GM23338 (cell line): Measurements from ENCODE around the gene NDN.

Experiments used
- CREB1 ChIP-seq: fragments of 250-450 bp; sonication (Bioruptor Pico); IDR thresholded peaks from 2 replicates; pipeline ENCODE4 v1.5.0; 2020; ENCODE audit warnings: low read depth, mild to moderate bottlenecking, moderate library complexity
- ETS1 ChIP-seq: IDR thresholded peaks from 2 replicates; pipeline ENCODE4 v1.6.1; 2016; ENCODE audit warnings: antibody characterized with exemption
- EZH2 ChIP-seq: fragments of 200-600 bp; sonication (generic); IDR thresholded peaks from one replicate; pipeline ENCODE4 v1.8.0; 2017; ENCODE audit warnings: antibody characterized with exemption, mild to moderate bottlenecking, low read depth; ENCODE audit not compliant: unreplicated experiment
- EZH2phosphoT487 ChIP-seq: fragments of 200-600 bp; sonication (generic); IDR thresholded peaks from one replicate; pipeline ENCODE4 v1.8.1; 2018; ENCODE audit warnings: antibody characterized with exemption; ENCODE audit not compliant: unreplicated experiment
- JUNB ChIP-seq: IDR thresholded peaks from one replicate; pipeline ENCODE4 v1.6.1; 2016; ENCODE audit warnings: antibody characterized with exemption; ENCODE audit not compliant: unreplicated experiment
- POLR2AphosphoS5 ChIP-seq: IDR thresholded peaks from 2 replicates; pipeline ENCODE4 v1.6.1; 2016; ENCODE audit warnings: antibody characterized with exemption, low read depth
- STAT1 ChIP-seq: IDR thresholded peaks from one replicate; pipeline ENCODE4 v1.6.1; 2016; ENCODE audit warnings: antibody characterized with exemption; ENCODE audit not compliant: unreplicated experiment
- ZNF331 ChIP-seq: fragments of 250-450 bp; sonication (Bioruptor Pico); IDR thresholded peaks from 2 replicates; pipeline ENCODE4 v1.5.0; 2020; ENCODE audit warnings: low read depth, mild to moderate bottlenecking, moderate library complexity
- TF ChIP-seq, protein P1 (sequence below), 2 experiments: fragments of 200-600 bp in 1 of 2; sonication (generic) in 1 of 2; conservative IDR thresholded peaks; 2 replicates each; pipeline versions ENCODE4 v1.5.1 to v1.6.1; 2016 to 2017; ENCODE audit warnings: antibody characterized with exemption in 2 of 2, low read depth in 2 of 2, mild to moderate bottlenecking in 2 of 2, moderate library complexity in 1 of 2
- TF ChIP-seq, protein P2 (sequence below): IDR thresholded peaks from one replicate; pipeline ENCODE4 v1.6.1; 2018; ENCODE audit warnings: antibody characterized with exemption; ENCODE audit not compliant: unreplicated experiment

GRCh38 chr15:23663232-23663631, 23.9 kb downstream of the NDN start:
- TF ChIP-seq POLR2AphosphoS5 (no peak), ETS1 (no peak), EZH2phosphoT487 (no peak), CREB1 (CRISPR knock-in tag) (no peak), ZNF331 (CRISPR knock-in tag) (no peak), JUNB (no peak), EZH2 (no peak), STAT1 (no peak)
- TF ChIP-seq, protein P1, sequence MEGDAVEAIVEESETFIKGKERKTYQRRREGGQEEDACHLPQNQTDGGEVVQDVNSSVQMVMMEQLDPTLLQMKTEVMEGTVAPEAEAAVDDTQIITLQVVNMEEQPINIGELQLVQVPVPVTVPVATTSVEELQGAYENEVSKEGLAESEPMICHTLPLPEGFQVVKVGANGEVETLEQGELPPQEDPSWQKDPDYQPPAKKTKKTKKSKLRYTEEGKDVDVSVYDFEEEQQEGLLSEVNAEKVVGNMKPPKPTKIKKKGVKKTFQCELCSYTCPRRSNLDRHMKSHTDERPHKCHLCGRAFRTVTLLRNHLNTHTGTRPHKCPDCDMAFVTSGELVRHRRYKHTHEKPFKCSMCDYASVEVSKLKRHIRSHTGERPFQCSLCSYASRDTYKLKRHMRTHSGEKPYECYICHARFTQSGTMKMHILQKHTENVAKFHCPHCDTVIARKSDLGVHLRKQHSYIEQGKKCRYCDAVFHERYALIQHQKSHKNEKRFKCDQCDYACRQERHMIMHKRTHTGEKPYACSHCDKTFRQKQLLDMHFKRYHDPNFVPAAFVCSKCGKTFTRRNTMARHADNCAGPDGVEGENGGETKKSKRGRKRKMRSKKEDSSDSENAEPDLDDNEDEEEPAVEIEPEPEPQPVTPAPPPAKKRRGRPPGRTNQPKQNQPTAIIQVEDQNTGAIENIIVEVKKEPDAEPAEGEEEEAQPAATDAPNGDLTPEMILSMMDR (conservative IDR thresholded peaks at IDR 0.05; ENCODE audit: low read depth in 2 of 2), result peak; percentile 32 to 53; a peak in 3 of 4 replicates
- TF ChIP-seq, protein P2, sequence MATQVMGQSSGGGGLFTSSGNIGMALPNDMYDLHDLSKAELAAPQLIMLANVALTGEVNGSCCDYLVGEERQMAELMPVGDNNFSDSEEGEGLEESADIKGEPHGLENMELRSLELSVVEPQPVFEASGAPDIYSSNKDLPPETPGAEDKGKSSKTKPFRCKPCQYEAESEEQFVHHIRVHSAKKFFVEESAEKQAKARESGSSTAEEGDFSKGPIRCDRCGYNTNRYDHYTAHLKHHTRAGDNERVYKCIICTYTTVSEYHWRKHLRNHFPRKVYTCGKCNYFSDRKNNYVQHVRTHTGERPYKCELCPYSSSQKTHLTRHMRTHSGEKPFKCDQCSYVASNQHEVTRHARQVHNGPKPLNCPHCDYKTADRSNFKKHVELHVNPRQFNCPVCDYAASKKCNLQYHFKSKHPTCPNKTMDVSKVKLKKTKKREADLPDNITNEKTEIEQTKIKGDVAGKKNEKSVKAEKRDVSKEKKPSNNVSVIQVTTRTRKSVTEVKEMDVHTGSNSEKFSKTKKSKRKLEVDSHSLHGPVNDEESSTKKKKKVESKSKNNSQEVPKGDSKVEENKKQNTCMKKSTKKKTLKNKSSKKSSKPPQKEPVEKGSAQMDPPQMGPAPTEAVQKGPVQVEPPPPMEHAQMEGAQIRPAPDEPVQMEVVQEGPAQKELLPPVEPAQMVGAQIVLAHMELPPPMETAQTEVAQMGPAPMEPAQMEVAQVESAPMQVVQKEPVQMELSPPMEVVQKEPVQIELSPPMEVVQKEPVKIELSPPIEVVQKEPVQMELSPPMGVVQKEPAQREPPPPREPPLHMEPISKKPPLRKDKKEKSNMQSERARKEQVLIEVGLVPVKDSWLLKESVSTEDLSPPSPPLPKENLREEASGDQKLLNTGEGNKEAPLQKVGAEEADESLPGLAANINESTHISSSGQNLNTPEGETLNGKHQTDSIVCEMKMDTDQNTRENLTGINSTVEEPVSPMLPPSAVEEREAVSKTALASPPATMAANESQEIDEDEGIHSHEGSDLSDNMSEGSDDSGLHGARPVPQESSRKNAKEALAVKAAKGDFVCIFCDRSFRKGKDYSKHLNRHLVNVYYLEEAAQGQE, result no peak
